ENCODE results near the gene CDCA5.
A peak's percentile ranks its signal among the peaks of the same experiment; 100 is the strongest.

Gene CDCA5

GRCh38 chr11:65113839-65114238 is 30.0 kb upstream of the CDCA5 start:
- Histone ChIP-seq H3K36me3 (peaks cover 7 to 39% (median 24%) of the 10 kb centered on the region in 3 donors), H3K4me3 (no peak overlapping the region), H3K9me3 (no peaks in the 10 kb centered on the region), H3K4me1 (peaks cover 10 to 52% (median 48%) of the 10 kb centered on the region in 4 donors), H3K27ac (no peak overlapping the region), H3K27me3 (no peaks in the 10 kb centered on the region)
- intact Hi-C loops (cut with DNase I; ENCODE audit: low total_unique reads) = loop anchor here (10.0 kb wide), 1 partner anchor 189 kb away; the partner anchor contains the start of gene PPP2R5B
- TF ChIP-seq CTCF (IDR thresholded peaks at IDR 0.05) = no peak
- no peak for DNase-seq

- peak overlapping the region in 1 of 2 donors; percentile 49 for H3K27ac ChIP-seq
- no peak for TF ChIP-seq CTCF (IDR thresholded peaks at IDR 0.05)
- H3K9me3 ChIP-seq = no peaks in the 10 kb centered on the region
- peak overlapping the region in 1 of 2 donors; percentile 59 for H3K4me3 ChIP-seq
- no peaks in the 10 kb centered on the region for H3K27me3 ChIP-seq
- peaks cover 10 to 52% (median 48%) of the 10 kb centered on the region in 4 donors for H3K4me1 ChIP-seq
- H3K36me3 ChIP-seq = peaks cover 8 to 39% (median 24%) of the 10 kb centered on the region in 3 donors
- intact Hi-C loops (cut with DNase I; ENCODE audit: low total_unique reads) = loop anchor here (10.0 kb wide), 1 partner anchor 189 kb away; the partner anchor contains the start of gene PPP2R5B
- no peak for DNase-seq
Measured at GRCh38 chr11:65113361-65113756, 29.5 kb upstream of the CDCA5 start.

- no peak for DNase-seq
- intact Hi-C loops (cut with DNase I; ENCODE audit: low total_unique reads) = loop anchor here (10.0 kb wide), 1 partner anchor 188 kb away; the partner anchor contains the start of gene PPP2R5B
- TF ChIP-seq CTCF (IDR thresholded peaks at IDR 0.05) = peak; percentile 66 to 73
- peak overlapping the region; percentile 44 to 59 for H3K4me3 ChIP-seq
- peaks cover 14 to 39% (median 25%) of the 10 kb centered on the region in 3 donors for H3K36me3 ChIP-seq
- H3K4me1 ChIP-seq = peaks cover 10 to 52% (median 48%) of the 10 kb centered on the region in 4 donors
- no peaks in the 10 kb centered on the region for H3K27me3 ChIP-seq
- peak overlapping the region; percentile 49 to 58 for H3K27ac ChIP-seq
- H3K9me3 ChIP-seq = no peaks in the 10 kb centered on the region
Measured at GRCh38 chr11:65112546-65113360, 28.9 kb upstream of the CDCA5 start.

- H3K27me3 ChIP-seq = no peaks in the 10 kb centered on the region
- TF ChIP-seq CTCF (IDR thresholded peaks at IDR 0.05) = no peak
- intact Hi-C loops (cut with DNase I; ENCODE audit: low total_unique reads) = loop anchor here (2.0 to 10.0 kb wide), 2 partner anchors 69 to 187 kb away; partner anchors contain the start of genes CAPN1 and PPP2R5B
- peak; percentile 95 to 96 for DNase-seq
- peak within 1 kb of the TSS; percentile 44 to 59 for H3K4me3 ChIP-seq
- peaks cover 10 to 49% (median 47%) of the 10 kb centered on the region in 4 donors for H3K4me1 ChIP-seq
- no peaks in the 10 kb centered on the region for H3K9me3 ChIP-seq
- peaks cover 18 to 47% (median 29%) of the 10 kb centered on the region in 3 donors for H3K36me3 ChIP-seq
- H3K27ac ChIP-seq = peak within 1 kb of the TSS; percentile 49 to 58
Measured at GRCh38 chr11:65111744-65112545, 28.1 kb upstream of the CDCA5 start, which contains the start of gene TM7SF2. Gene TM7SF2, plus strand, starts transcription at chr11:65111872. Its CDS starts 144 bp downstream, at chr11:65112016.

GRCh38 chr11:65111159-65111743 is 27.4 kb upstream of the CDCA5 start:
- no peak for DNase-seq
- TF ChIP-seq CTCF (IDR thresholded peaks at IDR 0.05) = no peak
- H3K4me3 ChIP-seq = peak overlapping the region; percentile 44 to 59
- H3K4me1 ChIP-seq = peaks cover 10 to 42% (median 40%) of the 10 kb centered on the region in 4 donors
- no peaks in the 10 kb centered on the region for H3K27me3 ChIP-seq
- no peaks in the 10 kb centered on the region for H3K9me3 ChIP-seq
- intact Hi-C loops (cut with DNase I; ENCODE audit: low total_unique reads) = loop anchor here (2.0 to 10.0 kb wide), 2 partner anchors 70 to 186 kb away; partner anchors contain the start of genes CAPN1 and PPP2R5B
- H3K27ac ChIP-seq = peak overlapping the region; percentile 49 to 58
- H3K36me3 ChIP-seq = peaks cover 18 to 47% (median 30%) of the 10 kb centered on the region in 3 donors

Data from tibial artery (tissue), 4 donors.